Vagina (tissue), 2 donors: ENCODE results near the gene LYZL6. TPM values are rescaled to one million over a fixed set of nuclear protein-coding genes. Genes with fewer than 3 reads are reported as not detected.

ENCODE experiments used
- DNase-seq, 2 donors: peaks; one replicate each; pipeline ENCODE4 v3.0.0-alpha.2; 2017; ENCODE audit errors: extremely low spot score in 2 of 2
- H3K27ac ChIP-seq: fragments of 200-600 bp; sonication (generic); one replicate; pipeline ENCODE4 v1.5.1; 2019
- H3K27me3 ChIP-seq: fragments of 200-600 bp; sonication (generic); one replicate; pipeline ENCODE4 v1.5.1; 2019
- H3K36me3 ChIP-seq, 2 donors: fragments of 200-600 bp; sonication (generic); one replicate each; pipeline ENCODE4 v1.5.1; 2017 to 2019
- H3K4me1 ChIP-seq: fragments of 200-600 bp; sonication (generic); one replicate; pipeline ENCODE4 v1.5.1; 2019
- H3K4me3 ChIP-seq, 2 donors: fragments of 200-600 bp; sonication (generic); 1 replicate in 1 of 2; 2 replicates in 1 of 2; pipeline ENCODE4 v1.5.1; 2016 to 2019
- H3K9me3 ChIP-seq: fragments of 200-600 bp; sonication (generic); one replicate; pipeline ENCODE4 v1.5.1; 2019
- CTCF ChIP-seq, 3 experiments: fragments of 450-650 bp in 2 of 3; fragments of 200-600 bp in 1 of 3; sonication (generic) in 1 of 3; IDR thresholded peaks; one replicate each; pipeline ENCODE4 v1.5.1; 2017 to 2019; ENCODE audit warnings: antibody characterized with exemption in 3 of 3, mild to moderate bottlenecking in 2 of 3, moderate library complexity in 2 of 3
- POLR2A ChIP-seq, 2 donors: fragments of 450-650 bp; IDR thresholded peaks; one replicate each; pipeline ENCODE4 v1.6.1; 2017; ENCODE audit warnings: antibody characterized with exemption in 2 of 2, mild to moderate bottlenecking in 2 of 2, moderate library complexity in 2 of 2
- POLR2AphosphoS5 ChIP-seq, 2 donors: sonication (generic); formaldehyde crosslinking; IDR thresholded peaks; one replicate each; pipeline ENCODE4 v1.9.0; 2017; ENCODE audit warnings: antibody characterized with exemption in 2 of 2, mild to moderate bottlenecking in 2 of 2, low read depth in 1 of 2; ENCODE audit not compliant: insufficient read depth in 1 of 2
- intact Hi-C: fragments of 100-400 bp; cut with DNase I; formaldehyde crosslinking; loops from one replicate; pipeline ENCODE4 v1.15.1; 2023
- total RNA-seq: library from RNA; depleted of rRNA; stranded (reverse); fragments of >200 nt; gene quantifications from one replicate; pipeline ENCODE4 v1.2.3, GENCODE V29; 2016

The LYZL6 gene
- total RNA-seq, 1 donor from 2014 or later, result not detected

- no peaks in the 10 kb centered on the region for H3K9me3 ChIP-seq
- no peak overlapping the region for H3K4me3 ChIP-seq
- no peaks in the 10 kb centered on the region for H3K27me3 ChIP-seq
- no peak for DNase-seq
- H3K27ac ChIP-seq, result no peak overlapping the region
- no peaks in the 10 kb centered on the region for H3K4me1 ChIP-seq
- H3K36me3 ChIP-seq, result no peaks in the 10 kb centered on the region
- intact Hi-C loops, result no loop called here
- TF ChIP-seq CTCF (IDR thresholded peaks at IDR 0.05) (no peak), POLR2AphosphoS5 (IDR thresholded peaks at IDR 0.05; ENCODE audit: insufficient read depth in 1 of 2, low read depth in 1 of 2) (no peak), POLR2A (IDR thresholded peaks at IDR 0.05) (no peak)
These were observed 49.3 kb downstream of the LYZL6 start for GRCh38 chr17:35894206-35894605.

- no peaks in the 10 kb centered on the region for H3K27me3 ChIP-seq
- TF ChIP-seq POLR2AphosphoS5 (IDR thresholded peaks at IDR 0.05; ENCODE audit: insufficient read depth in 1 of 2, low read depth in 1 of 2), result no peak
- TF ChIP-seq POLR2A (IDR thresholded peaks at IDR 0.05), result no peak
- no peak for TF ChIP-seq CTCF (IDR thresholded peaks at IDR 0.05)
- H3K27ac ChIP-seq, result no peak overlapping the region
- no peaks in the 10 kb centered on the region for H3K36me3 ChIP-seq
- H3K9me3 ChIP-seq, result no peaks in the 10 kb centered on the region
- no peaks in the 10 kb centered on the region for H3K4me1 ChIP-seq
- no peak for DNase-seq
- intact Hi-C loops, result no loop called here
- no peak overlapping the region for H3K4me3 ChIP-seq
These were observed 49.8 kb downstream of the LYZL6 start for GRCh38 chr17:35893751-35894150.

DNA sequence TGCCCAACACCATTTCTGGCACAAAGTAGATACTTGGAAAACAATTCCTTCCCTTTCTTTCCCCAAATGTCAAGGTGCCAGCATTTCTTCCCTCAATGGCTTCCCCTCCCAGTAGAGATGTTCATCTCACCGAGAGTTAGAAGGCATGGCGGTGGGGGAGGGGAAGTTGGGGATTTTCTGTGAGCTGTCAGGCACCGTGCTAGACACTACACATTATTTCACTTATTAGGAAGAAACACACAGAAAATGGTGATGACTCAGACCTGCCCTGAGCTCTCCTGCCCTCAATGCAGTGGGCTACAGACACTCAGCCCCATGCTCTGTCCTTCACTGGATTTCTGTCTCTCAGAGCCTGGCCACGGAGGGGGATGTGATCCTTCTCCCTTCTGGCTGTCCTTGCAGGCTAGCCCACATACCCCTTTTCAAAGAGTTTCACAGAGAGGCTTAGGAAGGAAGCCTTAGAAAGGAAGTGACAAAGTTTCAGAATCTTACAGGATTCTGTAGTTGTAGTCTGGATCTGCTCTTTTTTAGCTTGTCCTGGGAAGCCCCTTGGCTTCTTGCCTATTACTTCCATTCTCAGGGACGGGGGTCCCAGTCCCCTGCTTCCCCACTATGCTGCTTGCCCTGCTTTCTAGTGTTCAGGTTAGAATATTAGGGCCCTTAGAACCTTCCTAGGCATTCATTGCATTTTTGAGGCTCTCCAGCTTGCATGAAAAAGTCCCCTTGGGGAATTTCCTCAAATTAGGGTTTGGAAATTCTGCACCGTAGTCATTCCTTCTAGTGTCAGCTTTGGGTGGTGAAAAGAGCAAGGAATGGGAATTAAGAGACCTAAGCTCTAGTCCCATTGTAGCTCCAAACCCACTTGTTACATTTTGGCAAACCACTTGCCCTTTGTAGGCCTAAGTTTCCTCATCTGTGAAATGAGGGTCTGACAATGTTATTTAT is 51.1 kb downstream of the LYZL6 start:
- Histone ChIP-seq H3K27ac (no peak overlapping the region), H3K4me1 (no peaks in the 10 kb centered on the region), H3K4me3 (no peak overlapping the region), H3K9me3 (no peaks in the 10 kb centered on the region), H3K36me3 (no peaks in the 10 kb centered on the region), H3K27me3 (no peaks in the 10 kb centered on the region)
- intact Hi-C loops, result no loop called here
- TF ChIP-seq POLR2A (IDR thresholded peaks at IDR 0.05) (no peak), POLR2AphosphoS5 (IDR thresholded peaks at IDR 0.05; ENCODE audit: insufficient read depth in 1 of 2, low read depth in 1 of 2) (no peak), CTCF (IDR thresholded peaks at IDR 0.05) (no peak)
- no peak for DNase-seq

- H3K4me3 ChIP-seq, result no peak overlapping the region
- DNase-seq, result no peak
- H3K27me3 ChIP-seq, result no peaks in the 10 kb centered on the region
- no peak overlapping the region for H3K27ac ChIP-seq
- no peaks in the 10 kb centered on the region for H3K4me1 ChIP-seq
- TF ChIP-seq POLR2A (IDR thresholded peaks at IDR 0.05) (no peak), POLR2AphosphoS5 (IDR thresholded peaks at IDR 0.05; ENCODE audit: insufficient read depth in 1 of 2, low read depth in 1 of 2) (no peak), CTCF (IDR thresholded peaks at IDR 0.05) (no peak)
- H3K36me3 ChIP-seq, result no peaks in the 10 kb centered on the region
- H3K9me3 ChIP-seq, result no peaks in the 10 kb centered on the region
- intact Hi-C loops, result no loop called here
These were observed 52.2 kb downstream of the LYZL6 start for GRCh38 chr17:35891269-35891668.

DNA sequence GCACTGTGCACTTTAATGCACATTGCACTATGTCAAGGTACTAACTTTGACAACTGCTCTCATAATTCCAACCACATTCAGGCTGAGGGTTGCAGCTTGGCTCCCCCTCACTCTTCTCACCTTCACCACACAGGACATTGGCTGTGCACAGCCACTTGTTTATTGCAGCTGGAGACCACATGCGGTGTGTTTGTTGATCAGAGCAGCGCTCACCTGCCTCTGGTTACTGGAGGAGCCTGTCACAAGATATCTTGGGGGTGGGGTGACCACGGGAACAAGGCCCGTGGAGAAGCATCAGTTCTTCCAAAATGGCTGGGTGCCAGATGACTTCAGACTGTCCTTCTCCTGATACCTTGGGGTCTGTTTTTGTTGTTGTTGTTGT is 52.7 kb downstream of the LYZL6 start:
- Histone ChIP-seq H3K4me1 (no peaks in the 10 kb centered on the region), H3K27me3 (no peaks in the 10 kb centered on the region), H3K4me3 (no peak overlapping the region), H3K27ac (no peak overlapping the region), H3K9me3 (no peaks in the 10 kb centered on the region), H3K36me3 (no peaks in the 10 kb centered on the region)
- TF ChIP-seq POLR2A (IDR thresholded peaks at IDR 0.05) (no peak), POLR2AphosphoS5 (IDR thresholded peaks at IDR 0.05; ENCODE audit: insufficient read depth in 1 of 2, low read depth in 1 of 2) (no peak), CTCF (IDR thresholded peaks at IDR 0.05) (no peak)
- intact Hi-C loops, result no loop called here
- no peak for DNase-seq
